H1 (cell line): Measurements from ENCODE around the gene LRRC74A.

Source experiments
- CEBPB ChIP-seq: IDR thresholded peaks from 2 replicates; pipeline ENCODE4 v1.6.1; 2012; ENCODE audit warnings: low read depth, low read length
- CTCF ChIP-seq, 3 experiments: IDR thresholded peaks; 1 replicate in 2 of 3; 2 replicates in 1 of 3; pipeline versions ENCODE4 v1.5.1 to v1.6.1; 2011; ENCODE audit warnings: low read length in 3 of 3, mild to moderate bottlenecking in 3 of 3, inconsistent platforms in 2 of 3, low read depth in 1 of 3, moderate library complexity in 1 of 3; ENCODE audit not compliant: insufficient read depth in 1 of 3; ENCODE audit errors: control extremely low read depth in 1 of 3
- E2F6 ChIP-seq: IDR thresholded peaks from 2 replicates; pipeline ENCODE4 v1.6.1; 2012; ENCODE audit warnings: inconsistent platforms
- EP300 ChIP-seq, 2 experiments: IDR thresholded peaks; 1 replicate in 1 of 2; 2 replicates in 1 of 2; pipeline ENCODE4 v1.6.1; 2011 to 2012; ENCODE audit warnings: low read depth in 2 of 2, low read length in 2 of 2, mild to moderate bottlenecking in 2 of 2, borderline replicate concordance in 1 of 2, inconsistent platforms in 1 of 2, moderate library complexity in 1 of 2
- EZH2 ChIP-seq: fragments of 200-600 bp; sonication (generic); IDR thresholded peaks from 2 replicates; pipeline ENCODE4 v1.7.1; 2012; ENCODE audit warnings: low read depth, mild to moderate bottlenecking, moderate library complexity, low read length, inconsistent platforms; ENCODE audit not compliant: severe bottlenecking
- HDAC2 ChIP-seq, 2 experiments: fragments of 300-600 bp in 1 of 2; sonication (generic) in 1 of 2; IDR thresholded peaks; 2 replicates each; pipeline ENCODE4 v1.6.1; 2011 to 2012; ENCODE audit warnings: low read depth in 2 of 2, low read length in 2 of 2, mild to moderate bottlenecking in 2 of 2, moderate library complexity in 2 of 2, borderline replicate concordance in 1 of 2, inconsistent platforms in 1 of 2
- KDM1A ChIP-seq: fragments of 200-600, 300-600 bp; sonication (generic); IDR thresholded peaks from 2 replicates; pipeline ENCODE4 v1.7.1; 2016; ENCODE audit warnings: mild to moderate bottlenecking, low read length, borderline replicate concordance
- KDM5A ChIP-seq: fragments of 200-600 bp; IDR thresholded peaks from 2 replicates; pipeline ENCODE4 v1.7.1; 2012; ENCODE audit warnings: mild to moderate bottlenecking, low read length, inconsistent platforms, mixed read lengths
- SP1 ChIP-seq: IDR thresholded peaks from 2 replicates; pipeline ENCODE4 v1.6.1; 2011; ENCODE audit warnings: low read depth, low read length
- SUZ12 ChIP-seq: fragments of 200-600 bp; sonication (generic); IDR thresholded peaks from 2 replicates; pipeline ENCODE4 v1.6.1; 2012; ENCODE audit warnings: mild to moderate bottlenecking, inconsistent platforms, low read length, moderate library complexity, mixed read lengths
- TAF1 ChIP-seq: IDR thresholded peaks from 2 replicates; pipeline ENCODE4 v1.6.1; 2011; ENCODE audit warnings: mild to moderate bottlenecking, low read depth, low read length
- TEAD4 ChIP-seq: IDR thresholded peaks from 2 replicates; pipeline ENCODE4 v1.6.1; 2012; ENCODE audit warnings: low read depth, low read length, inconsistent platforms, mixed read lengths

DNA sequence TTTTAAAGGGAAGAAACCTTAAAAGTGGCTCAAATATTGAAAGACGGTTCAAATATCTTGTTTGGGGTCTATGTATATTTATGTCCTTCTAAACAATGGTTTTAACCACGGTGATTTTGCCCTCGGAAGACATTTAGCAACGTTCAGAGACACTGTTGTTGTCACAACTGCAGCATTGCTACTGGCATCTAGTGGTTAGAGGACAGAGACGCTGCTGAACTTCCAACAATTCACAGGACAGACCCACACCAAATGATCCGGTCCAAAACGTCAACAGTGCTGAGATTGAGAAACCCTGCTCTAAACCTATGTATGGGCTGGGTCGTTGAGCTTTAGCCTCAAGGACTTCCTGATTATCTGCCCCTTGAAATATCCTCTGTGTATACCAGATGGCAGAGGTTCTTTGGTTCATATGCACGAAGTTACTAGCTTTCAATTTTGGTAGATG, 15.2 kb upstream of the LRRC74A start:
- no peak for TF ChIP-seq EP300 (IDR thresholded peaks at IDR 0.05; ENCODE audit: borderline replicate concordance in 1 of 2, low read depth in 2 of 2, low read length in 2 of 2)
- TF ChIP-seq SP1: no peak
- TF ChIP-seq SUZ12: no peak
- TF ChIP-seq KDM1A: no peak
- TF ChIP-seq HDAC2 (IDR thresholded peaks at IDR 0.05; ENCODE audit: borderline replicate concordance in 1 of 2, low read depth in 2 of 2, low read length in 2 of 2): no peak
- TF ChIP-seq CTCF (IDR thresholded peaks at IDR 0.05; ENCODE audit: control extremely low read depth in 1 of 3, insufficient read depth in 1 of 3, low read depth in 1 of 3, low read length in 3 of 3): peak in 2 of 3 experiments; percentile 44 to 60; a peak in 3 of 4 replicates
- TF ChIP-seq CEBPB: no peak
- no peak for TF ChIP-seq TEAD4
- no peak for TF ChIP-seq KDM5A
- TF ChIP-seq EZH2: no peak
- TF ChIP-seq TAF1: no peak
- TF ChIP-seq E2F6: no peak
